Type B pancreatic cell (in vitro differentiated cells): ENCODE results near the gene SDC3. TPM values are rescaled to one million over a fixed set of nuclear protein-coding genes. Genes with fewer than 3 reads are reported as not detected.

ENCODE experiments used
- DNase-seq: peaks from one replicate; pipeline ENCODE4 v3.0.0; 2021; ENCODE audit warnings: mixed read lengths; ENCODE audit not compliant: unreplicated experiment; ENCODE audit errors: extremely low spot score
- H3K27ac Mint-ChIP-seq: 2 replicates; pipeline ENCODE4 v1.8.0; 2021; ENCODE audit warnings: mild to moderate bottlenecking, mixed read lengths
- H3K27me3 Mint-ChIP-seq: 2 replicates; pipeline ENCODE4 v1.8.0; 2021; ENCODE audit warnings: mixed read lengths
- H3K36me3 Mint-ChIP-seq: 2 replicates; pipeline ENCODE4 v1.8.0; 2021; ENCODE audit warnings: mixed read lengths
- H3K4me1 Mint-ChIP-seq: one replicate; pipeline ENCODE4 v1.8.0; 2021; ENCODE audit warnings: mixed read lengths; ENCODE audit not compliant: unreplicated experiment
- H3K4me3 Mint-ChIP-seq: 2 replicates; pipeline ENCODE4 v1.8.0; 2021; ENCODE audit warnings: mild to moderate bottlenecking, mixed read lengths
- H3K9me3 Mint-ChIP-seq: 2 replicates; pipeline ENCODE4 v1.8.0; 2021; ENCODE audit warnings: mixed read lengths
- CTCF ChIP-seq: fragments of 200-600 bp; sonication (generic); conservative IDR thresholded peaks from 2 replicates; pipeline ENCODE4 v1.5.0; 2021; ENCODE audit warnings: antibody characterized with exemption, mild to moderate bottlenecking
- total RNA-seq: library from RNA; stranded (reverse); gene quantifications from 2 replicates; pipeline ENCODE4 v1.2.1, GENCODE V29; 2021; ENCODE audit warnings: low replicate concordance

Gene SDC3
- total RNA-seq, 1 donor from 2014 or later, result 54.2 TPM

- H3K36me3 Mint-ChIP-seq, result no peaks in the 10 kb centered on the region
- no peak for DNase-seq
- H3K27me3 Mint-ChIP-seq, result peaks cover 47% of the 10 kb centered on the region
- no peak overlapping the region for H3K27ac Mint-ChIP-seq
- H3K4me1 Mint-ChIP-seq, result peaks cover 27% of the 10 kb centered on the region
- no peak overlapping the region for H3K4me3 Mint-ChIP-seq
- peaks cover 4% of the 10 kb centered on the region for H3K9me3 Mint-ChIP-seq
- no peak for TF ChIP-seq CTCF
Observed at GRCh38 chr1:30840904-30841598, 67.5 kb downstream of the SDC3 start.

GRCh38 chr1:30839827-30840359, 68.7 kb downstream of the SDC3 start:
- no peak for DNase-seq
- peaks cover 27% of the 10 kb centered on the region for H3K4me1 Mint-ChIP-seq
- peaks cover 4% of the 10 kb centered on the region for H3K9me3 Mint-ChIP-seq
- peaks cover 36% of the 10 kb centered on the region for H3K27me3 Mint-ChIP-seq
- no peak overlapping the region for H3K27ac Mint-ChIP-seq
- no peak overlapping the region for H3K4me3 Mint-ChIP-seq
- H3K36me3 Mint-ChIP-seq, result no peaks in the 10 kb centered on the region
- TF ChIP-seq CTCF, result no peak

GRCh38 chr1:30838996-30839395, 69.6 kb downstream of the SDC3 start:
- no peak overlapping the region for H3K4me3 Mint-ChIP-seq
- no peak for TF ChIP-seq CTCF
- peaks cover 22% of the 10 kb centered on the region for H3K4me1 Mint-ChIP-seq
- H3K36me3 Mint-ChIP-seq, result no peaks in the 10 kb centered on the region
- peaks cover 4% of the 10 kb centered on the region for H3K9me3 Mint-ChIP-seq
- no peak overlapping the region for H3K27ac Mint-ChIP-seq
- peaks cover 28% of the 10 kb centered on the region for H3K27me3 Mint-ChIP-seq
- no peak for DNase-seq

GRCh38 chr1:30837653-30838052, 70.9 kb downstream of the SDC3 start:
- Mint-ChIP-seq H3K4me3 (no peak overlapping the region), H3K4me1 (peaks cover 18% of the 10 kb centered on the region), H3K9me3 (peaks cover 4% of the 10 kb centered on the region), H3K27me3 (peaks cover 23% of the 10 kb centered on the region), H3K36me3 (no peaks in the 10 kb centered on the region), H3K27ac (no peak overlapping the region)
- no peak for DNase-seq
- no peak for TF ChIP-seq CTCF

- Mint-ChIP-seq H3K36me3 (no peaks in the 10 kb centered on the region), H3K9me3 (no peaks in the 10 kb centered on the region), H3K4me3 (no peak overlapping the region), H3K4me1 (peaks cover 4% of the 10 kb centered on the region), H3K27ac (no peak overlapping the region), H3K27me3 (peaks cover 15% of the 10 kb centered on the region)
- no peak for DNase-seq
- TF ChIP-seq CTCF, result no peak
Observed at GRCh38 chr1:30834253-30834652, 74.3 kb downstream of the SDC3 start.
